Ascending aorta (tissue), 2 donors: ENCODE data around the gene SLC52A1. TPM values are rescaled to one million over a fixed set of nuclear protein-coding genes. Genes with fewer than 3 reads are reported as not detected.

Source experiments
- DNase-seq, 2 donors: peaks; one replicate each; pipeline ENCODE4 v3.0.0-alpha.2; 2019; ENCODE audit warnings: low spot score in 2 of 2
- H3K27ac ChIP-seq, 2 donors: fragments of 200-600 bp; sonication (generic); one replicate each; pipeline ENCODE4 v1.5.1; 2016 to 2017; ENCODE audit warnings: mild to moderate bottlenecking in 1 of 2
- H3K27me3 ChIP-seq: fragments of 200-600 bp; sonication (generic); one replicate; pipeline ENCODE4 v1.5.1; 2017
- H3K36me3 ChIP-seq, 2 donors: fragments of 200-600 bp; sonication (generic); one replicate each; pipeline ENCODE4 v1.5.1; 2016
- H3K4me1 ChIP-seq, 2 donors: fragments of 200-600 bp; sonication (generic); one replicate each; pipeline ENCODE4 v1.5.1; 2016 to 2017; ENCODE audit warnings: mild to moderate bottlenecking in 1 of 2
- H3K4me3 ChIP-seq, 2 donors: fragments of 200-600 bp; sonication (generic); one replicate each; pipeline ENCODE4 v1.5.1; 2016 to 2017; ENCODE audit warnings: mild to moderate bottlenecking in 1 of 2
- H3K9me3 ChIP-seq, 2 donors: fragments of 200-600 bp; sonication (generic); one replicate each; pipeline ENCODE4 v1.5.1; 2016
- CTCF ChIP-seq, 3 experiments: fragments of 200-600 bp in 2 of 3; fragments of 450-650 bp in 1 of 3; sonication (generic) in 2 of 3; IDR thresholded peaks; one replicate each; pipeline ENCODE4 v1.5.1; 2016 to 2019; ENCODE audit warnings: antibody characterized with exemption in 3 of 3, mild to moderate bottlenecking in 1 of 3, moderate library complexity in 1 of 3
- intact Hi-C: fragments of 100-400 bp; cut with DNase I; formaldehyde crosslinking; loops from one replicate; pipeline ENCODE4 v1.15.1; 2023
- total RNA-seq: library from RNA; depleted of rRNA; stranded (reverse); fragments of >200 nt; gene quantifications from one replicate; pipeline ENCODE4 v1.1.0, GENCODE V29; 2016

The SLC52A1 gene
- total RNA-seq, 1 donor from 2014 or later, result not detected

GRCh38 chr17:5069724-5070123 is 34.5 kb upstream of the SLC52A1 start:
- intact Hi-C loops, result no loop called here
- H3K27ac ChIP-seq, result no peak overlapping the region
- DNase-seq, result no peak

GRCh38 chr17:5068236-5068635 is 33.0 kb upstream of the SLC52A1 start:
- intact Hi-C loops, result no loop called here
- no peak for DNase-seq
- Histone ChIP-seq H3K36me3 (no peaks in the 10 kb centered on the region), H3K9me3 (no peaks in the 10 kb centered on the region), H3K4me3 (no peak overlapping the region), H3K27me3 (no peaks in the 10 kb centered on the region), H3K27ac (no peak overlapping the region), H3K4me1 (no peaks in the 10 kb centered on the region)
- TF ChIP-seq CTCF (IDR thresholded peaks at IDR 0.05), result no peak

More at GRCh38 chr17:5069724-5070123, 34.5 kb upstream of the SLC52A1 start:
- Histone ChIP-seq H3K4me3 (no peak overlapping the region), H3K4me1 (no peaks in the 10 kb centered on the region), H3K36me3 (no peaks in the 10 kb centered on the region), H3K27me3 (no peaks in the 10 kb centered on the region), H3K9me3 (no peaks in the 10 kb centered on the region)
- no peak for TF ChIP-seq CTCF (IDR thresholded peaks at IDR 0.05)

- H3K9me3 ChIP-seq, result no peaks in the 10 kb centered on the region
- no peak for DNase-seq
- H3K27me3 ChIP-seq, result no peaks in the 10 kb centered on the region
- H3K4me1 ChIP-seq, result no peaks in the 10 kb centered on the region
- H3K27ac ChIP-seq, result no peak overlapping the region
- no peaks in the 10 kb centered on the region for H3K36me3 ChIP-seq
- no peak overlapping the region for H3K4me3 ChIP-seq
- no peak for TF ChIP-seq CTCF (IDR thresholded peaks at IDR 0.05)
- intact Hi-C loops, result no loop called here
Measured at GRCh38 chr17:5065227-5065744, 30.1 kb upstream of the SLC52A1 start.

- no peak for TF ChIP-seq CTCF (IDR thresholded peaks at IDR 0.05)
- Histone ChIP-seq H3K9me3 (no peaks in the 10 kb centered on the region), H3K4me1 (no peaks in the 10 kb centered on the region), H3K27ac (no peak overlapping the region), H3K27me3 (no peaks in the 10 kb centered on the region), H3K4me3 (no peak overlapping the region), H3K36me3 (no peaks in the 10 kb centered on the region)
- no peak for DNase-seq
- intact Hi-C loops, result no loop called here
Measured at GRCh38 chr17:5055543-5055942, 20.3 kb upstream of the SLC52A1 start.

- Histone ChIP-seq H3K27ac (no peak overlapping the region), H3K4me3 (no peak overlapping the region), H3K9me3 (no peaks in the 10 kb centered on the region), H3K36me3 (no peaks in the 10 kb centered on the region), H3K4me1 (no peaks in the 10 kb centered on the region), H3K27me3 (no peaks in the 10 kb centered on the region)
- DNase-seq, result no peak
- TF ChIP-seq CTCF (IDR thresholded peaks at IDR 0.05), result no peak
- intact Hi-C loops, result no loop called here
Measured at GRCh38 chr17:5050278-5050677, 15.1 kb upstream of the SLC52A1 start.

GRCh38 chr17:5049314-5049841 is 14.2 kb upstream of the SLC52A1 start:
- intact Hi-C loops, result no loop called here
- Histone ChIP-seq H3K9me3 (no peaks in the 10 kb centered on the region), H3K4me1 (no peaks in the 10 kb centered on the region), H3K27ac (no peak overlapping the region), H3K36me3 (no peaks in the 10 kb centered on the region), H3K4me3 (no peak overlapping the region), H3K27me3 (no peaks in the 10 kb centered on the region)
- TF ChIP-seq CTCF (IDR thresholded peaks at IDR 0.05), result no peak
- DNase-seq, result no peak
